RWPE1 (cell line): ENCODE data around the gene RASGEF1B.
A peak's percentile ranks its signal among the peaks of the same experiment; 100 is the strongest.

Source experiments
- CTCF ChIA-PET: fragments of 350-600 bp; sonication (Branson Sonifier 250); formaldehyde crosslinking; extraction: SDS; loops from one replicate; lab custom pipeline; 2021; lab: Yijun Ruan, JAX
- POLR2A ChIA-PET: fragments of 400-600 bp; formaldehyde crosslinking; extraction: SDS; loops from one replicate; lab custom pipeline; 2020; ENCODE audit warnings: antibody characterized with exemption; ENCODE audit not compliant: low non-redundant PET; lab: Yijun Ruan, JAX
- DNase-seq: peaks from one replicate; pipeline ENCODE4 v3.0.0; 2012; ENCODE audit warnings: low spot score
- H3K27ac ChIP-seq: fragments of 450-650 bp; 2 replicates; pipeline ENCODE4 v1.5.1; 2017
- CTCF ChIP-seq: fragments of 450-650 bp; conservative IDR thresholded peaks from 2 replicates; pipeline ENCODE4 v1.5.1; 2017; ENCODE audit warnings: low read depth, mild to moderate bottlenecking

The RASGEF1B gene

GRCh38 chr4:81471588-81472280 lies at the start of gene RASGEF1B:
RASGEF1B (minus strand) TSS chr4:81471907; CDS start chr4:81459508, 12,399 bp downstream.
- no peak within 1 kb of the TSS for H3K27ac ChIP-seq
- POLR2A ChIA-PET, result no interaction called here
- no peak for TF ChIP-seq CTCF
- CTCF ChIA-PET, result interaction anchor here (1.0 to 1.7 kb wide), 2 partner anchors 448 to 797 kb away, joined by 6 read pairs; no protein-coding TSS in a partner anchor
- DNase-seq, result peak; percentile 80

GRCh38 chr4:81519856-81520255 lies 48.1 kb upstream of the RASGEF1B start:
- ChIA-PET CTCF (no interaction called here), POLR2A (no interaction called here)
- TF ChIP-seq CTCF, result no peak
- no peak overlapping the region for H3K27ac ChIP-seq
- DNase-seq, result no peak

- H3K27ac ChIP-seq, result no peak overlapping the region
- ChIA-PET POLR2A (no interaction called here), CTCF (no interaction called here)
- no peak for TF ChIP-seq CTCF
- no peak for DNase-seq
These were observed 47.7 kb upstream of the RASGEF1B start for GRCh38 chr4:81519427-81519773.

GRCh38 chr4:81518762-81519426 lies 47.2 kb upstream of the RASGEF1B start:
- TF ChIP-seq CTCF, result no peak
- ChIA-PET POLR2A (no interaction called here), CTCF (interaction anchor here (0.6 kb wide), 1 partner anchor 276 kb away, joined by 4 read pairs; no protein-coding TSS in a partner anchor)
- H3K27ac ChIP-seq, result no peak overlapping the region
- no peak for DNase-seq

- POLR2A ChIA-PET, result no interaction called here
- TF ChIP-seq CTCF, result no peak
- H3K27ac ChIP-seq, result no peak overlapping the region
- CTCF ChIA-PET, result interaction anchor here (0.9 kb wide), 1 partner anchor 291 kb away, joined by 3 read pairs; no protein-coding TSS in a partner anchor
- no peak for DNase-seq
These were observed 44.5 kb upstream of the RASGEF1B start for GRCh38 chr4:81516241-81516640.

GRCh38 chr4:81512757-81513501 lies 41.2 kb upstream of the RASGEF1B start:
- H3K27ac ChIP-seq, result no peak overlapping the region
- CTCF ChIA-PET, result interaction anchor here (0.6 kb wide), 1 partner anchor 292 kb away, joined by 3 read pairs; no protein-coding TSS in a partner anchor

More at GRCh38 chr4:81512757-81513501, 41.2 kb upstream of the RASGEF1B start:
- DNase-seq, result no peak
- POLR2A ChIA-PET, result no interaction called here
- no peak for TF ChIP-seq CTCF
